IMR-90 (cell line): ENCODE results near the gene FOXL1. TPM values are rescaled to one million over a fixed set of nuclear protein-coding genes. Genes with fewer than 3 reads are reported as not detected.

Experiments used
- ATAC-seq: fragments of 200-7000 bp; cut with Tn5 transposase; 2 replicates; pipeline ENCODE4 v1.9.1; 2020; ENCODE audit warnings: low read depth, mild to moderate bottlenecking, moderate library complexity
- BruUV-seq: library from RNA; stranded (reverse); fragments of 400-500 nt; replicated peaks from 2 replicates; lab custom pipeline; 2021; lab: Mats Ljungman, UMichigan
- CTCF ChIA-PET: fragments of 300-600 bp; formaldehyde crosslinking; extraction: SDS; loops from one replicate; lab custom pipeline; 2021; ENCODE audit warnings: antibody characterized with exemption; lab: Yijun Ruan, JAX
- POLR2A ChIA-PET: fragments of 300-600 bp; sonication (Branson Sonifier 250); formaldehyde crosslinking; loops from one replicate; lab custom pipeline; 2022; ENCODE audit warnings: antibody characterized with exemption; ENCODE audit not compliant: unreplicated experiment; lab: Charles Lee
- DNase-seq: peaks from one replicate; pipeline ENCODE4 v3.0.0; 2013
- H2AFZ ChIP-seq: replicated peaks from 2 replicates; pipeline ENCODE3; 2013; ENCODE audit warnings: low read length, mild to moderate bottlenecking; ENCODE audit not compliant: poor library complexity
- H2AK5ac ChIP-seq: 2 replicates; pipeline ENCODE4 v1.6.1; 2013; ENCODE audit warnings: low read depth, low read length, inconsistent platforms
- H2AK9ac ChIP-seq: replicated peaks from 2 replicates; pipeline ENCODE3; 2013; ENCODE audit warnings: mild to moderate bottlenecking, low read depth, low read length, moderate library complexity; ENCODE audit not compliant: poor library complexity
- H2BK120ac ChIP-seq: 2 replicates; pipeline ENCODE4 v1.6.1; 2013; ENCODE audit warnings: low read depth, low read length, inconsistent platforms
- H2BK15ac ChIP-seq: 3 replicates; pipeline ENCODE4 v1.6.1; 2013; ENCODE audit warnings: low read depth, low read length, inconsistent platforms
- H2BK20ac ChIP-seq: 2 replicates; pipeline ENCODE4 v1.6.1; 2013; ENCODE audit warnings: low read depth, mild to moderate bottlenecking, inconsistent platforms, low read length, moderate library complexity
- H2BK5ac ChIP-seq: 2 replicates; pipeline ENCODE4 v1.6.1; 2013; ENCODE audit warnings: mild to moderate bottlenecking, low read depth, low read length, inconsistent platforms; ENCODE audit not compliant: poor library complexity, severe bottlenecking
- H3K14ac ChIP-seq: replicated peaks from 2 replicates; pipeline ENCODE4 v1.6.1; 2013; ENCODE audit warnings: low read depth, low read length, inconsistent platforms
- H3K18ac ChIP-seq: 2 replicates; pipeline ENCODE4 v1.6.1; 2013; ENCODE audit warnings: low read depth, low read length, control low read depth
- H3K23ac ChIP-seq: 2 replicates; pipeline ENCODE4 v1.6.1; 2013; ENCODE audit warnings: low read depth, low read length, inconsistent platforms
- H3K27ac ChIP-seq: 2 replicates; pipeline ENCODE4 v1.5.1; 2013; ENCODE audit warnings: mild to moderate bottlenecking, control low read depth, low read length; ENCODE audit not compliant: insufficient read depth
- H3K27me3 ChIP-seq: 2 replicates; pipeline ENCODE4 v1.6.1; 2013; ENCODE audit warnings: low read length; ENCODE audit not compliant: control insufficient read depth, insufficient read depth
- H3K36me3 ChIP-seq: 2 replicates; pipeline ENCODE4 v1.6.1; 2013; ENCODE audit warnings: low read length, mixed read lengths; ENCODE audit not compliant: control insufficient read depth, insufficient read depth
- H3K4ac ChIP-seq: 2 replicates; pipeline ENCODE4 v1.6.1; 2013; ENCODE audit warnings: low read depth, low read length, inconsistent platforms
- H3K4me1 ChIP-seq: 2 replicates; pipeline ENCODE4 v1.6.1; 2013; ENCODE audit warnings: low read length, mixed read lengths; ENCODE audit not compliant: control insufficient read depth, insufficient read depth
- H3K4me2 ChIP-seq: 2 replicates; pipeline ENCODE4 v1.6.1; 2013; ENCODE audit warnings: low read depth, mild to moderate bottlenecking, control low read depth, low read length, moderate library complexity
- H3K4me3 ChIP-seq: 2 replicates; pipeline ENCODE4 v1.5.1; 2013; ENCODE audit warnings: low read depth, mild to moderate bottlenecking, control low read depth, low read length, moderate library complexity; ENCODE audit not compliant: insufficient read depth
- H3K56ac ChIP-seq: 2 replicates; pipeline ENCODE4 v1.6.1; 2013; ENCODE audit warnings: low read length, inconsistent platforms; ENCODE audit not compliant: insufficient read depth; ENCODE audit errors: extremely low read depth
- H3K79me1 ChIP-seq, 2 experiments: 2 replicates each; pipeline ENCODE4 v1.6.1; 2013; ENCODE audit warnings: low read length in 2 of 2, inconsistent platforms in 1 of 2, low read depth in 1 of 2
- H3K9ac ChIP-seq: 2 replicates; pipeline ENCODE4 v1.6.1; 2013; ENCODE audit warnings: low read depth, low read length, control low read depth
- H3K9me1 ChIP-seq: 2 replicates; pipeline ENCODE4 v1.6.1; 2013; ENCODE audit warnings: low read length, inconsistent platforms; ENCODE audit not compliant: insufficient read depth
- H3K9me3 ChIP-seq: 2 replicates; pipeline ENCODE4 v1.6.1; 2013; ENCODE audit warnings: low read length; ENCODE audit not compliant: control insufficient read depth, insufficient read depth
- H4K20me1 ChIP-seq: 2 replicates; pipeline ENCODE4 v1.6.1; 2013; ENCODE audit warnings: low read length, inconsistent platforms; ENCODE audit not compliant: insufficient read depth
- H4K5ac ChIP-seq: 2 replicates; pipeline ENCODE4 v1.6.1; 2013; ENCODE audit warnings: mild to moderate bottlenecking, low read depth, low read length, control low read depth
- H4K8ac ChIP-seq, 2 experiments: 2 replicates each; pipeline ENCODE4 v1.6.1; 2013; ENCODE audit warnings: low read depth in 2 of 2, low read length in 2 of 2, control low read depth in 1 of 2, inconsistent platforms in 1 of 2
- H4K91ac ChIP-seq: 2 replicates; pipeline ENCODE4 v1.6.1; 2013; ENCODE audit warnings: low read depth, low read length, inconsistent platforms; ENCODE audit not compliant: insufficient read depth
- BHLHE40 ChIP-seq: fragments of 150-350 bp; IDR thresholded peaks from 2 replicates; pipeline ENCODE4 v1.6.1; 2016; ENCODE audit warnings: mild to moderate bottlenecking, low read depth, low read length
- CEBPB ChIP-seq: IDR thresholded peaks from 2 replicates; pipeline ENCODE4 v1.6.1; 2012; ENCODE audit warnings: low read depth, low read length, improper control_type of control experiment
- MAFK ChIP-seq: IDR thresholded peaks from 2 replicates; pipeline ENCODE4 v1.6.1; 2012; ENCODE audit warnings: low read depth, low read length, improper control_type of control experiment
- MAZ ChIP-seq: IDR thresholded peaks from 2 replicates; pipeline ENCODE4 v1.6.1; 2012; ENCODE audit warnings: low read depth, mild to moderate bottlenecking, low read length, improper control_type of control experiment, moderate library complexity, borderline replicate concordance
- MXI1 ChIP-seq: IDR thresholded peaks from 2 replicates; pipeline ENCODE4 v1.6.1; 2012; ENCODE audit warnings: low read depth, mild to moderate bottlenecking, low read length, moderate library complexity, borderline replicate concordance
- NFE2L2 ChIP-seq: fragments of 150-350 bp; IDR thresholded peaks from 2 replicates; pipeline ENCODE4 v1.6.1; 2016; ENCODE audit warnings: low read depth, mild to moderate bottlenecking, low read length
- RAD21 ChIP-seq: IDR thresholded peaks from 2 replicates; pipeline ENCODE4 v1.6.1; 2012; ENCODE audit warnings: low read length, improper control_type of control experiment
- RCOR1 ChIP-seq: IDR thresholded peaks from 2 replicates; pipeline ENCODE4 v1.6.1; 2012; ENCODE audit warnings: mild to moderate bottlenecking, low read length, improper control_type of control experiment; ENCODE audit not compliant: insufficient replicate concordance
- WGBS, 2 experiments: methylation state at CpG; one replicate each; pipeline versions ENCODE4 v1.1.5 to v1.1.7; 2013; ENCODE audit warnings: missing lambda C conversion rate in 2 of 2; ENCODE audit not compliant: insufficient read length in 1 of 2; ENCODE audit errors: extremely low coverage in 2 of 2; 5-methylcytosine and 5-hydroxymethylcytosine counted together
- dilution Hi-C: fragments of 300-500 bp; cut with HindIII; formaldehyde crosslinking; loops from one replicate; pipeline ENCODE4 v1.14.3; 2018; ENCODE audit warnings: low sequenced_read_pairs; ENCODE audit not compliant: unreplicated experiment
- in situ Hi-C: fragments of 300-500 bp; cut with MboI; formaldehyde crosslinking; loops from 3 replicates; pipeline ENCODE4 v1.14.3; 2019; ENCODE audit warnings: low sequenced_read_pairs, inconsistent platforms, mixed read lengths
- intact Hi-C: fragments of 100-400 bp; cut with micrococcal nuclease; formaldehyde crosslinking; loops from 2 replicates; pipeline ENCODE4 v1.10.0; 2022
- polyA plus RNA-seq, 3 experiments: library from polyadenylated mRNA; depleted of rRNA; stranded (reverse); fragments of >200 nt; gene quantifications; 2 replicates each; pipeline ENCODE4 v1.2.3, GENCODE V29; 2012; ENCODE audit warnings: low replicate concordance in 1 of 3
- total RNA-seq: library from RNA; depleted of rRNA; stranded (reverse); fragments of >200 nt; gene quantifications from 2 replicates; pipeline ENCODE4 v1.2.3, GENCODE V29; 2012
- TF ChIP-seq, protein P1 (sequence below): fragments of 150-350 bp; IDR thresholded peaks from 2 replicates; pipeline ENCODE4 v1.6.1; 2017; ENCODE audit warnings: mild to moderate bottlenecking, antibody characterized with exemption, low read length, low read depth
- TF ChIP-seq, protein P2 (sequence below): fragments of 150-350 bp; IDR thresholded peaks from 2 replicates; pipeline ENCODE4 v1.6.1; 2016; ENCODE audit warnings: low read depth, mild to moderate bottlenecking, low read length, moderate library complexity, borderline replicate concordance

FOXL1 gene
- total and polyA plus RNA-seq, 2 of the 4 experiments (the other 2 are of a cell fraction) = 15.2 to 25.8 TPM

DNA sequence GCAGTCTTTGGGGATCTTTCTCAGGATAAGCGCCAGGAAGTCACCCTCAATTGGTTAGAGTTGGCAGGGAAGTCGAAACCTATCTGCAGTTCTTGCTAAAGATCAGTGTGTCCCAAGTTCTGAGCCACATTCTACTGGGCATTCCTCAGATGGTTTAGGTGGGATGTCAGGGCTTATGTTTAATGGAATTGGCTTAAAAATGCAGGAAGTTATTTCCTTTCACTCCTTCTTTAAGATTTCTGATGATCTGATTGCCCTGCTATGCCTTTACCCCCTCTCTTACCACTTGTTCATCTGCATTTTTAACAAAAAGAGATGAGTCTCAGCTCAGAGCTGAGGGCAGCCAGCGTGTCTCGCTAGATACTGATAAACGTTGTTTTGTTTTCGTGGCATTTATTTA lies 30.8 kb downstream of the FOXL1 start:
- Histone ChIP-seq H3K9me3 (0 out of 2 replicates have a peak, but pooled peaks cover 2% of the 10 kb centered on the region), H3K4me3 (no peak overlapping the region), H2AK9ac (peak overlapping the region; percentile 34), H4K20me1 (peaks cover 4% of the 10 kb centered on the region), H3K27ac (peak overlapping the region; percentile 92), H2AK5ac (peak overlapping the region; percentile 97), H3K79me1 (peaks cover 0 to 27% of the 10 kb centered on the region in 2 experiments; a peak in 3 of 4 replicates), H3K18ac (peak overlapping the region; percentile 95; the same call in 1 of the 2 replicates), H3K9me1 (peaks cover 29% of the 10 kb centered on the region), H3K23ac (peak overlapping the region; percentile 93), H2BK120ac (peak overlapping the region; percentile 98), H2BK5ac (peak overlapping the region; percentile 98), H3K4ac (peak overlapping the region; percentile 98), H3K27me3 (no peaks in the 10 kb centered on the region), H3K36me3 (no peaks in the 10 kb centered on the region), H3K4me1 (peaks cover 28% of the 10 kb centered on the region), H4K5ac (peak overlapping the region; percentile 59; the same call in 1 of the 2 replicates), H4K91ac (peak overlapping the region; percentile 99), H3K56ac (peak overlapping the region; percentile 88), H2BK15ac (peak overlapping the region; percentile 94; the same call in 2 of the 3 replicates), H3K4me2 (peak overlapping the region; percentile 44), H4K8ac (peak overlapping the region; percentile 77 to 93; a peak in 3 of 4 replicates), H2BK20ac (peak overlapping the region; percentile 98), H3K9ac (peak overlapping the region; percentile 59; the same call in 1 of the 2 replicates), H3K14ac (peak overlapping the region; percentile 85), H2AFZ (peak overlapping the region; percentile 45)
- TF ChIP-seq MAFK (0 out of 2 replicates have a peak, but pooled peaks have one; percentile 7), BHLHE40 (no peak), MXI1 (no peak), RAD21 (no peak), MAZ (0 out of 2 replicates have a peak, but pooled peaks have one; percentile 51), RCOR1 (peak; percentile 11), CEBPB (peak; percentile 73), NFE2L2 (no peak)
- TF ChIP-seq, protein P1, sequence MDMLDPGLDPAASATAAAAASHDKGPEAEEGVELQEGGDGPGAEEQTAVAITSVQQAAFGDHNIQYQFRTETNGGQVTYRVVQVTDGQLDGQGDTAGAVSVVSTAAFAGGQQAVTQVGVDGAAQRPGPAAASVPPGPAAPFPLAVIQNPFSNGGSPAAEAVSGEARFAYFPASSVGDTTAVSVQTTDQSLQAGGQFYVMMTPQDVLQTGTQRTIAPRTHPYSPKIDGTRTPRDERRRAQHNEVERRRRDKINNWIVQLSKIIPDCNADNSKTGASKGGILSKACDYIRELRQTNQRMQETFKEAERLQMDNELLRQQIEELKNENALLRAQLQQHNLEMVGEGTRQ = no peak
- TF ChIP-seq, protein P2, sequence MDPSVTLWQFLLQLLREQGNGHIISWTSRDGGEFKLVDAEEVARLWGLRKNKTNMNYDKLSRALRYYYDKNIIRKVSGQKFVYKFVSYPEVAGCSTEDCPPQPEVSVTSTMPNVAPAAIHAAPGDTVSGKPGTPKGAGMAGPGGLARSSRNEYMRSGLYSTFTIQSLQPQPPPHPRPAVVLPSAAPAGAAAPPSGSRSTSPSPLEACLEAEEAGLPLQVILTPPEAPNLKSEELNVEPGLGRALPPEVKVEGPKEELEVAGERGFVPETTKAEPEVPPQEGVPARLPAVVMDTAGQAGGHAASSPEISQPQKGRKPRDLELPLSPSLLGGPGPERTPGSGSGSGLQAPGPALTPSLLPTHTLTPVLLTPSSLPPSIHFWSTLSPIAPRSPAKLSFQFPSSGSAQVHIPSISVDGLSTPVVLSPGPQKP = no peak
- ATAC-seq (peak; percentile 77), DNase-seq (peak; percentile 94)
- in situ Hi-C loops = no loop called here
- dilution Hi-C loops = no loop called here
- no CpG with 5 or more reads among the region's 6 CpGs for whole genome bisulfite sequencing, 2 experiments
- ChIA-PET POLR2A (no interaction called here), CTCF (interaction anchor here (0.8 to 1.5 kb wide), 3 partner anchors 27 to 413 kb away, joined by 3 to 4 read pairs (median 3); no protein-coding TSS in a partner anchor)
- BruUV-seq = no TSS peak
- intact Hi-C loops = loop anchor here (2.0 kb wide), 1 partner anchor 18 kb away; no protein-coding TSS in a partner anchor
